HCT116 (cell line): ENCODE measurements around the gene DCLK3. TPM values are rescaled to one million over a fixed set of nuclear protein-coding genes. Genes with fewer than 3 reads are reported as not detected.

Source experiments
- ATAC-seq: fragments of 200-7000 bp; cut with Tn5 transposase; 2 replicates; pipeline ENCODE4 v1.9.1; 2020; ENCODE audit warnings: mild to moderate bottlenecking, moderate library complexity
- BruUV-seq: library from RNA; stranded (reverse); fragments of 400-500 nt; replicated peaks from 2 replicates; lab custom pipeline; 2021; lab: Mats Ljungman, UMichigan
- CTCF ChIA-PET: fragments of 300-600 bp; sonication (Branson Sonifier 250); formaldehyde crosslinking; loops from one replicate; lab custom pipeline; 2021; ENCODE audit warnings: antibody characterized with exemption; lab: Charles Lee
- POLR2A ChIA-PET: fragments of 300-600, 350-600 bp; sonication (Branson Sonifier 250); formaldehyde crosslinking; loops from one replicate; lab custom pipeline; 2021; ENCODE audit warnings: antibody characterized with exemption; lab: Charles Lee
- RAD21 ChIA-PET, 2 experiments: fragments of 300-600 bp; sonication (Branson Sonifier 250); formaldehyde crosslinking; loops; one replicate each; lab custom pipeline; 2023; ENCODE audit warnings: low total read pairs in 2 of 2; ENCODE audit not compliant: uncharacterized antibody in 2 of 2, unreplicated experiment in 2 of 2, low non-redundant PET in 1 of 2; lab: Charles Lee
- DNase-seq: peaks from one replicate; pipeline ENCODE4 v3.0.0-alpha.2; 2010; ENCODE audit warnings: low read depth, low spot score
- H2AFZ ChIP-seq: fragments of 200-600 bp; shearing (Covaris generic), sonication (generic); 2 replicates; pipeline ENCODE4 v1.6.1; 2017; ENCODE audit warnings: low read depth, mixed run types, mixed read lengths, antibody characterized with exemption, low read length; ENCODE audit not compliant: poor library complexity, severe bottlenecking
- H3K27ac ChIP-seq: 2 replicates; pipeline ENCODE4 v1.5.1; 2012; ENCODE audit warnings: low read depth, low read length
- H3K27me3 ChIP-seq: fragments of 200-600 bp; sonication (generic); 2 replicates; pipeline ENCODE4 v1.6.1; 2016; ENCODE audit warnings: mixed run types, low read length, mixed read lengths; ENCODE audit not compliant: insufficient read depth
- H3K36me3 ChIP-seq, 2 experiments: fragments of 200-500 bp in 1 of 2; fragments of 200-600 bp in 1 of 2; sonication (Bioruptor generic) in 1 of 2; sonication (generic) in 1 of 2; 2 replicates each; pipeline versions ENCODE4 v1.5.1 to v1.6.1; 2014 to 2016; ENCODE audit warnings: low read length in 2 of 2, inconsistent platforms in 1 of 2, mixed read lengths in 1 of 2, mixed run types in 1 of 2; ENCODE audit not compliant: insufficient read depth in 2 of 2, control insufficient read depth in 1 of 2
- H3K4me1 ChIP-seq, 2 experiments: fragments of 200-600 bp in 1 of 2; sonication (generic) in 1 of 2; 2 replicates each; pipeline versions ENCODE4 v1.5.1 to v1.6.1; 2012 to 2017; ENCODE audit warnings: low read length in 2 of 2, inconsistent platforms in 1 of 2, mild to moderate bottlenecking in 1 of 2, mixed read lengths in 1 of 2, mixed run types in 1 of 2, moderate library complexity in 1 of 2; ENCODE audit not compliant: insufficient read depth in 2 of 2, control insufficient read depth in 1 of 2
- H3K4me2 ChIP-seq: fragments of 200-600 bp; sonication (generic); 2 replicates; pipeline ENCODE4 v1.6.1; 2017; ENCODE audit warnings: mixed run types, low read length, mixed read lengths
- H3K4me3 ChIP-seq, 2 experiments: fragments of 200-600 bp in 1 of 2; sonication (generic) in 1 of 2; replicated peaks in 1 of 2; 2 replicates each; pipeline ENCODE4 v1.5.1; 2011 to 2016; ENCODE audit warnings: low read length in 2 of 2, control low read depth in 1 of 2, low read depth in 1 of 2, mild to moderate bottlenecking in 1 of 2, mixed read lengths in 1 of 2, mixed run types in 1 of 2
- H3K79me2 ChIP-seq: fragments of 200-600 bp; sonication (generic); 2 replicates; pipeline ENCODE4 v1.6.1; 2017; ENCODE audit warnings: mild to moderate bottlenecking, mixed run types, low read length, moderate library complexity, mixed read lengths; ENCODE audit not compliant: insufficient read depth
- H3K9ac ChIP-seq: fragments of 200-600 bp; sonication (generic); 2 replicates; pipeline ENCODE4 v1.6.1; 2016; ENCODE audit warnings: low read length, mixed read lengths
- H3K9me2 ChIP-seq: fragments of 200-600 bp; sonication (generic), shearing (Covaris generic); 2 replicates; pipeline ENCODE4 v1.6.1; 2017; ENCODE audit warnings: mixed run types, mild to moderate bottlenecking, moderate library complexity; ENCODE audit not compliant: insufficient read depth
- H3K9me3 ChIP-seq, 2 experiments: fragments of 200-500 bp in 1 of 2; fragments of 200-600 bp in 1 of 2; sonication (Bioruptor generic) in 1 of 2; sonication (generic) in 1 of 2; 2 replicates each; pipeline ENCODE4 v1.6.1; 2014 to 2017; ENCODE audit warnings: low read length in 2 of 2, mixed read lengths in 2 of 2, inconsistent platforms in 1 of 2, low read depth in 1 of 2, mild to moderate bottlenecking in 1 of 2, mixed run types in 1 of 2, moderate library complexity in 1 of 2; ENCODE audit not compliant: control insufficient read depth in 1 of 2, insufficient read depth in 1 of 2
- H4K20me1 ChIP-seq: fragments of 200-600 bp; sonication (generic), shearing (Covaris generic); 2 replicates; pipeline ENCODE4 v1.6.1; 2017; ENCODE audit warnings: mixed run types, mild to moderate bottlenecking, moderate library complexity; ENCODE audit not compliant: insufficient read depth
- ATF3 ChIP-seq: IDR thresholded peaks from 2 replicates; pipeline ENCODE4 v1.6.1; 2012
- CEBPB ChIP-seq: IDR thresholded peaks from 2 replicates; pipeline ENCODE4 v1.6.1; 2012; ENCODE audit warnings: low read depth
- EGR1 ChIP-seq: IDR thresholded peaks from 2 replicates; pipeline ENCODE4 v1.6.1; 2012; ENCODE audit warnings: low read depth
- EZH2phosphoT487 ChIP-seq: fragments of 200-600 bp; IDR thresholded peaks from 2 replicates; pipeline ENCODE4 v1.6.1; 2018; ENCODE audit warnings: antibody characterized with exemption, borderline replicate concordance
- FOSL1 ChIP-seq: IDR thresholded peaks from 2 replicates; pipeline ENCODE4 v1.6.1; 2012; ENCODE audit warnings: low read depth
- JUND ChIP-seq: IDR thresholded peaks from 2 replicates; pipeline ENCODE4 v1.6.1; 2012
- RAD21 ChIP-seq: IDR thresholded peaks from 2 replicates; pipeline ENCODE4 v1.6.1; 2012; ENCODE audit warnings: low read depth, mild to moderate bottlenecking
- SRF ChIP-seq: IDR thresholded peaks from 2 replicates; pipeline ENCODE4 v1.6.1; 2012; ENCODE audit warnings: low read depth
- TCF7L2 ChIP-seq: IDR thresholded peaks from 2 replicates; pipeline ENCODE4 v1.7.0; 2011; ENCODE audit warnings: borderline replicate concordance, inconsistent platforms; ENCODE audit not compliant: insufficient read depth, insufficient read length; ENCODE audit errors: extremely low read depth
- YY1 ChIP-seq: IDR thresholded peaks from 2 replicates; pipeline ENCODE4 v1.6.1; 2011; ENCODE audit warnings: low read length, low read depth, moderate library complexity, mild to moderate bottlenecking; ENCODE audit not compliant: insufficient replicate concordance; ENCODE audit errors: extremely low read depth
- ZBTB33 ChIP-seq: IDR thresholded peaks from 2 replicates; pipeline ENCODE4 v1.6.1; 2011; ENCODE audit warnings: mild to moderate bottlenecking, low read length, moderate library complexity; ENCODE audit not compliant: insufficient replicate concordance; ENCODE audit errors: extremely low read depth
- ZFX ChIP-seq: fragments of 450-650 bp; IDR thresholded peaks from 2 replicates; pipeline ENCODE4 v1.6.1; 2017
- ZNF274 ChIP-seq: fragments of 200-500 bp; sonication (Bioruptor generic); IDR thresholded peaks from 2 replicates; pipeline ENCODE4 v1.6.1; 2014; ENCODE audit warnings: mild to moderate bottlenecking, low read depth, low read length, inconsistent platforms
- intact Hi-C: fragments of 100-400 bp; cut with micrococcal nuclease; formaldehyde crosslinking; loops from 2 replicates; pipeline ENCODE4 v1.10.0; 2022
- total RNA-seq: library from RNA; stranded (reverse); gene quantifications from one replicate; pipeline ENCODE4 v1.2.1, GENCODE V29; 2021; ENCODE audit not compliant: unreplicated experiment
- TF ChIP-seq, protein P1 (sequence below), 3 experiments: fragments of 200-600 bp in 1 of 3; sonication (generic) in 1 of 3; IDR thresholded peaks in 2 of 3; conservative IDR thresholded peaks in 1 of 3; 2 replicates each; pipeline ENCODE4 v1.5.1; 2012 to 2017; ENCODE audit warnings: low read depth in 2 of 3, low read length in 2 of 3, antibody characterized with exemption in 1 of 3, borderline replicate concordance in 1 of 3, control low read depth in 1 of 3, mild to moderate bottlenecking in 1 of 3, mixed read lengths in 1 of 3, mixed run types in 1 of 3, moderate library complexity in 1 of 3; ENCODE audit not compliant: insufficient read depth in 1 of 3

DCLK3 gene
- total RNA-seq, 1 experiment from 2014 or later: not detected

- ATAC-seq (no peak), DNase-seq (no peak)
- no peaks in the 10 kb centered on the region for H3K4me1 ChIP-seq
- H3K27ac ChIP-seq: no peak overlapping the region
- H3K79me2 ChIP-seq: no peaks in the 10 kb centered on the region
- TF ChIP-seq YY1 (no peak), FOSL1 (no peak), RAD21 (no peak), JUND (no peak), ZNF274 (no peak), SRF (no peak), CEBPB (no peak), EGR1 (no peak), TCF7L2 (no peak), ZFX (no peak)
- H3K9me2 ChIP-seq: no peaks in the 10 kb centered on the region
- no peak overlapping the region for H3K4me2 ChIP-seq
- H3K36me3 ChIP-seq: no peaks in the 10 kb centered on the region
- no peaks in the 10 kb centered on the region for H3K9me3 ChIP-seq
- ChIA-PET POLR2A (no interaction called here), RAD21 (no interaction called here), CTCF (no interaction called here)
- no peak overlapping the region for H3K4me3 ChIP-seq
- no peak overlapping the region for H3K9ac ChIP-seq
- H2AFZ ChIP-seq: no peak overlapping the region
- no peaks in the 10 kb centered on the region for H4K20me1 ChIP-seq
- H3K27me3 ChIP-seq: 0 out of 2 replicates have a peak, but pooled peaks cover 2% of the 10 kb centered on the region
- intact Hi-C loops: no loop called here
- no TSS peak for BruUV-seq
Observed at GRCh38 chr3:36669764-36670163, 94.6 kb downstream of the DCLK3 start.

GRCh38 chr3:36666166-36666565 lies 98.2 kb downstream of the DCLK3 start:
- no peak for DNase-seq
- Histone ChIP-seq H3K36me3 (no peaks in the 10 kb centered on the region), H3K9ac (no peak overlapping the region), H3K4me3 (no peak overlapping the region), H3K4me2 (no peak overlapping the region), H4K20me1 (no peaks in the 10 kb centered on the region), H2AFZ (no peak overlapping the region), H3K4me1 (no peaks in the 10 kb centered on the region), H3K79me2 (no peaks in the 10 kb centered on the region), H3K9me3 (no peaks in the 10 kb centered on the region), H3K27ac (no peak overlapping the region), H3K27me3 (peaks cover 23% of the 10 kb centered on the region; the same call in 1 of the 2 replicates), H3K9me2 (no peaks in the 10 kb centered on the region)
- POLR2A ChIA-PET: no interaction called here
- BruUV-seq: no TSS peak
- intact Hi-C loops: no loop called here
- ATAC-seq: no peak
- RAD21 ChIA-PET: no interaction called here
- CTCF ChIA-PET: no interaction called here
- TF ChIP-seq, protein P1, sequence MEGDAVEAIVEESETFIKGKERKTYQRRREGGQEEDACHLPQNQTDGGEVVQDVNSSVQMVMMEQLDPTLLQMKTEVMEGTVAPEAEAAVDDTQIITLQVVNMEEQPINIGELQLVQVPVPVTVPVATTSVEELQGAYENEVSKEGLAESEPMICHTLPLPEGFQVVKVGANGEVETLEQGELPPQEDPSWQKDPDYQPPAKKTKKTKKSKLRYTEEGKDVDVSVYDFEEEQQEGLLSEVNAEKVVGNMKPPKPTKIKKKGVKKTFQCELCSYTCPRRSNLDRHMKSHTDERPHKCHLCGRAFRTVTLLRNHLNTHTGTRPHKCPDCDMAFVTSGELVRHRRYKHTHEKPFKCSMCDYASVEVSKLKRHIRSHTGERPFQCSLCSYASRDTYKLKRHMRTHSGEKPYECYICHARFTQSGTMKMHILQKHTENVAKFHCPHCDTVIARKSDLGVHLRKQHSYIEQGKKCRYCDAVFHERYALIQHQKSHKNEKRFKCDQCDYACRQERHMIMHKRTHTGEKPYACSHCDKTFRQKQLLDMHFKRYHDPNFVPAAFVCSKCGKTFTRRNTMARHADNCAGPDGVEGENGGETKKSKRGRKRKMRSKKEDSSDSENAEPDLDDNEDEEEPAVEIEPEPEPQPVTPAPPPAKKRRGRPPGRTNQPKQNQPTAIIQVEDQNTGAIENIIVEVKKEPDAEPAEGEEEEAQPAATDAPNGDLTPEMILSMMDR (IDR thresholded peaks at IDR 0.05 in 2 of 3, conservative IDR thresholded peaks at IDR 0.05 in 1 of 3; ENCODE audit: borderline replicate concordance in 1 of 3, insufficient read depth in 1 of 3, low read depth in 2 of 3, low read length in 2 of 3): no peak
- TF ChIP-seq ZBTB33 (no peak), EZH2phosphoT487 (no peak), ATF3 (no peak)
